ENCODE measurements around the gene HYOU1. TPM values are rescaled to one million over a fixed set of nuclear protein-coding genes. Genes with fewer than 3 reads are reported as not detected.
"Not testable (repeated sequence)": the region's sequence is repeated elsewhere in the genome, so short reads cannot be mapped to it uniquely, and the experiment has no call there.

The HYOU1 gene
- total and polyA plus RNA-seq, 2 experiments from 2014 or later = 103 to 125 TPM

- no peak for TF ChIP-seq CTCF (IDR thresholded peaks at IDR 0.05; ENCODE audit: low read depth, low read length)
- H3K9me3 ChIP-seq (ENCODE audit: low read depth) = no peaks in the 10 kb centered on the region
- no peak for DNase-seq (ENCODE audit: low read depth in 1 of 2, low spot score in 1 of 2)
- peaks cover 31% of the 10 kb centered on the region for H3K36me3 ChIP-seq
- H3K27ac ChIP-seq = no peak overlapping the region
- no peaks in the 10 kb centered on the region for H3K27me3 ChIP-seq
- no peaks in the 10 kb centered on the region for H3K4me1 ChIP-seq (ENCODE audit: low read depth)
- no peak overlapping the region for H3K4me3 ChIP-seq
Measured at GRCh38 chr11:119044708-119045107, 12.3 kb downstream of the HYOU1 start.

- Histone ChIP-seq H3K4me3 (no peak overlapping the region), H3K27ac (no peak overlapping the region)
- no peak for TF ChIP-seq CTCF (IDR thresholded peaks at IDR 0.05; ENCODE audit: low read depth, low read length)
Measured at GRCh38 chr11:119042927-119043326, 14.1 kb downstream of the HYOU1 start.

DNA sequence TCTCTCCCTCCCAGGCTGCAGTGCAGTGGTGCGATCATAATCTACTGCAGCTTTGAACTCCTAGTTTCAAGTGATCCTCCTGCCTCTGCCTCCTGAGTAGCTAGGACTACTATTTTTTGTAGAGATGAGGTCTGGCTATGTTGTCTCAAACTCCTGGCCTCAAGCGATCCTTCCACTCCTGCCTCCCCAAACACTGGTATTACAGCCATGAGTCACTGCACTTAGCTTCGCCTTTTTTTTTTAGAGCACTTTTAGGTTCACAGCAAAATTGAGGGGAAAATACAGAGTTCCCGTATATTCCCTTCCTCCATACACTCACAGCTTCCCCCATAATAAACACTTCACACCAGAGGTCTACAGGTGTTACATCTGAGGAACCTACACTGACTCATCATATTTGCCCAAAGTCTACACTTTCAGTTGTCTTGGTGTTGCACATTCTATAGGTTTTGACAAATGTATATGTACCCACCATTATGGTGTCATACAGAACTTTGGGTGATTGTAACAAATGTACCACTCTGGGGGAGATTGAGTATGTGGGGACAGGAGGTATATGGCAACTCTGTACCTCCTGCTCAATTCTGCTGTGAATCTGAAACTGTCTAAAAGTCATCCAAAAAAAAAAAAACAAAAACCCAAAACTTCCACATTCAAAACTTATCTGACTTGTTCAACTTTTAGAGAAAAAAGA is 15.0 kb downstream of the HYOU1 start:
- H3K9me3 ChIP-seq (ENCODE audit: low read depth) = no peaks in the 10 kb centered on the region
- no peak overlapping the region for H3K27ac ChIP-seq
- H3K36me3 ChIP-seq = peaks cover 11% of the 10 kb centered on the region
- no peaks in the 10 kb centered on the region for H3K4me1 ChIP-seq (ENCODE audit: low read depth)
- no peaks in the 10 kb centered on the region for H3K27me3 ChIP-seq
- no peak overlapping the region for H3K4me3 ChIP-seq
- DNase-seq (ENCODE audit: low read depth in 1 of 2, low spot score in 1 of 2) = no peak
- TF ChIP-seq CTCF (IDR thresholded peaks at IDR 0.05; ENCODE audit: low read depth, low read length) = no peak

More at GRCh38 chr11:119042927-119043326, 14.1 kb downstream of the HYOU1 start:
- H3K4me1 ChIP-seq (ENCODE audit: low read depth) = no peaks in the 10 kb centered on the region
- no peaks in the 10 kb centered on the region for H3K9me3 ChIP-seq (ENCODE audit: low read depth)
- peaks cover 19% of the 10 kb centered on the region for H3K36me3 ChIP-seq
- no peak for DNase-seq (ENCODE audit: low read depth in 1 of 2, low spot score in 1 of 2)
- H3K27me3 ChIP-seq = no peaks in the 10 kb centered on the region

DNA sequence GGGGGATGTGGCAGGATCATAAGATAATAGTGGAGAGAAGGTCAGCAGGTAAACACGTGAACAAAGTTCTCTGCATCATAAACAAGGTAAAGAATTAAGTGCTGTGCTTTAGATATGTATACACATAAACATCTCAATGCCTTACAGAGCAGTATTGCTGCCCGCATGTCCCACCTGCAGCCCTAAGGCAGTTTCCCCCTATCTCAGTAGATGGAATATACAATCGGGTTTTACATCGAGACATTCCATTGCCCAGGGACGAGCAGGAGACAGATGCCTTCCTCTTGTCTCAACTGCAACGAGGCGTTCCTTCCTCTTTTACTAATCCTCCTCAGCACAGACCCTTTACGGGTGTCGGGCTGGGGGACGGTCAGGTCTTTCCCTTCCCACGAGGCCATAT is 17.5 kb downstream of the HYOU1 start:
- not testable (repeated sequence) for H3K27ac ChIP-seq; H3K27me3 ChIP-seq; H3K36me3 ChIP-seq; H3K4me1 ChIP-seq (ENCODE audit: low read depth); DNase-seq (ENCODE audit: low read depth in 1 of 2, low spot score in 1 of 2); H3K4me3 ChIP-seq; H3K9me3 ChIP-seq (ENCODE audit: low read depth)

GRCh38 chr11:119038884-119039283 is 18.1 kb downstream of the HYOU1 start:
- no peak for DNase-seq (ENCODE audit: low read depth in 1 of 2, low spot score in 1 of 2)
- H3K27ac ChIP-seq = no peak overlapping the region
- no peaks in the 10 kb centered on the region for H3K4me1 ChIP-seq (ENCODE audit: low read depth)
- TF ChIP-seq CTCF (IDR thresholded peaks at IDR 0.05; ENCODE audit: low read depth, low read length) = no peak
- H3K27me3 ChIP-seq = no peaks in the 10 kb centered on the region
- H3K4me3 ChIP-seq = no peak overlapping the region
- H3K9me3 ChIP-seq (ENCODE audit: low read depth) = no peaks in the 10 kb centered on the region
- H3K36me3 ChIP-seq = no peaks in the 10 kb centered on the region

DNA sequence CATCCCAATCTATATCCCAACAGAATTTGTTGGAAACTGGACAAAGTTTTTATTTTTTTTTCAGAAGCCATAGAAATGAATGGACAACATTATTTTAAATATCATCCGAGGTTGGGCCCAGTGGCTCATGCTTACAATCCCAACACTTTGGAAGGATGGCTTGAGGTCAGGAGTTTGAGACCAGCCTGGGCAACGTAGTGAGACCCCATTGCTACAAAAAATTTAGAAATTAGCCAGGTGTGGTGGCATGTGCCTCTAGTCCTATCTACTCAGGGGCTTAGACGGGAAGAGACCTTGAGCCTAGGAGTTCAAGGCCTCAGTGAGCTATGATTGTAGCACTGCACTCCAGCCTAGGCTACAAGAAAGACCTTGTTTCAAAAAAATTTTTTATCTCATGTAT is 22.2 kb downstream of the HYOU1 start:
- Histone ChIP-seq H3K9me3 (ENCODE audit: low read depth) (no peaks in the 10 kb centered on the region), H3K4me1 (ENCODE audit: low read depth) (peaks cover 3% of the 10 kb centered on the region), H3K4me3 (no peak overlapping the region), H3K36me3 (no peaks in the 10 kb centered on the region), H3K27ac (no peak overlapping the region), H3K27me3 (no peaks in the 10 kb centered on the region)
- DNase-seq (ENCODE audit: low read depth in 1 of 2, low spot score in 1 of 2) = no peak
- no peak for TF ChIP-seq CTCF (IDR thresholded peaks at IDR 0.05; ENCODE audit: low read depth, low read length)

GRCh38 chr11:119033421-119033820 is 23.6 kb downstream of the HYOU1 start:
- H3K4me3 ChIP-seq; H3K9me3 ChIP-seq (ENCODE audit: low read depth); H3K36me3 ChIP-seq; DNase-seq (ENCODE audit: low read depth in 1 of 2, low spot score in 1 of 2); H3K27me3 ChIP-seq; H3K27ac ChIP-seq: not testable (repeated sequence)
- peaks cover 15% of the 10 kb centered on the region for H3K4me1 ChIP-seq (ENCODE audit: low read depth)
